ENCODE data around the gene ALDOA. TPM values are rescaled to one million over a fixed set of nuclear protein-coding genes. Genes with fewer than 3 reads are reported as not detected.
A peak's percentile ranks its signal among the peaks of the same experiment; 100 is the strongest.

ALDOA gene
- polyA plus RNA-seq, 3 donors: 1,202 to 1,628 (median 1,429) TPM

- peaks cover 55 to 68% of the 10 kb centered on the region in 2 donors for H3K36me3 Mint-ChIP-seq
- no peak for TF ChIP-seq CTCF (IDR thresholded peaks at IDR 0.05)
- no peak overlapping the region for H3K4me3 Mint-ChIP-seq
- H3K36me3 ChIP-seq (replicated peaks in 1 of 2; ENCODE audit: control insufficient read depth in 1 of 2, insufficient read depth in 2 of 2, low read length in 2 of 2): peaks cover 54 to 66% of the 10 kb centered on the region in 2 donors
- peak overlapping the region; percentile 7 to 39 for H3K27ac ChIP-seq (ENCODE audit: low read depth in 1 of 2, low read length in 2 of 2)
- H3K27me3 Mint-ChIP-seq (ENCODE audit: low read depth in 3 of 3): no peaks in the 10 kb centered on the region
- H3K9ac ChIP-seq (ENCODE audit: insufficient read depth, low read length, poor library complexity, severe bottlenecking): no peak overlapping the region
- DNase-seq: no peak
- intact Hi-C loops (cut with micrococcal nuclease): no loop called here
- peaks cover 34 to 48% of the 10 kb centered on the region in 2 donors for H3K4me1 ChIP-seq (ENCODE audit: control insufficient read depth in 1 of 2, insufficient read depth in 2 of 2, low read length in 2 of 2)
- peaks cover 64% of the 10 kb centered on the region for H3K79me2 ChIP-seq (ENCODE audit: insufficient read depth, low read length)
- H3K9me3 ChIP-seq (replicated peaks in 1 of 2; ENCODE audit: control insufficient read depth in 1 of 2, insufficient read depth in 1 of 2, low read length in 2 of 2): no peaks in the 10 kb centered on the region
- H3K4me1 Mint-ChIP-seq: peaks cover 32% of the 10 kb centered on the region
- H3K27me3 ChIP-seq (ENCODE audit: control insufficient read depth in 2 of 2, insufficient read depth in 2 of 2, low read length in 2 of 2): no peaks in the 10 kb centered on the region
- no peak overlapping the region for H3K4me3 ChIP-seq (replicated peaks in 1 of 3; ENCODE audit: low read depth in 2 of 3, low read length in 3 of 3)
- H3K27ac Mint-ChIP-seq: peak overlapping the region in 4 of 7 donors; percentile 42 to 66 (median 58)
- peaks cover 65% of the 10 kb centered on the region for H4K20me1 ChIP-seq (ENCODE audit: insufficient read depth, low read length)
- peaks cover 0 to 2% (median 0%) of the 10 kb centered on the region in 7 donors for H3K9me3 Mint-ChIP-seq
- no peak overlapping the region for H3K4me2 ChIP-seq (replicated peaks; ENCODE audit: extremely low read depth, low read length, poor library complexity, severe bottlenecking)
- no peak overlapping the region for H2AFZ ChIP-seq (ENCODE audit: insufficient read depth, low read depth, low read length, poor library complexity, severe bottlenecking)
Measured at GRCh38 chr16:30070490-30070889, 4.9 kb downstream of the ALDOA start.

GRCh38 chr16:30075503-30076275, 10.1 kb downstream of the ALDOA start, which contains the start of gene PPP4C:
Gene PPP4C, plus strand, starts transcription at chr16:30075994. Its CDS starts 384 bp downstream, at chr16:30076378.
- Histone ChIP-seq H3K27me3 (ENCODE audit: control insufficient read depth in 2 of 2, insufficient read depth in 2 of 2, low read length in 2 of 2) (no peaks in the 10 kb centered on the region), H3K36me3 (replicated peaks in 1 of 2; ENCODE audit: control insufficient read depth in 1 of 2, insufficient read depth in 2 of 2, low read length in 2 of 2) (peaks cover 44 to 61% of the 10 kb centered on the region in 2 donors), H4K20me1 (ENCODE audit: insufficient read depth, low read length) (peaks cover 59% of the 10 kb centered on the region), H3K9ac (ENCODE audit: insufficient read depth, low read length, poor library complexity, severe bottlenecking) (peak within 1 kb of the TSS; percentile 93), H3K4me1 (ENCODE audit: control insufficient read depth in 1 of 2, insufficient read depth in 2 of 2, low read length in 2 of 2) (peaks cover 24 to 39% of the 10 kb centered on the region in 2 donors), H3K4me2 (replicated peaks; ENCODE audit: extremely low read depth, low read length, poor library complexity, severe bottlenecking) (peak within 1 kb of the TSS; percentile 97), H3K27ac (ENCODE audit: low read depth in 1 of 2, low read length in 2 of 2) (peak within 1 kb of the TSS; percentile 83 to 92), H3K4me3 (replicated peaks in 1 of 3; ENCODE audit: low read depth in 2 of 3, low read length in 3 of 3) (peak within 1 kb of the TSS; percentile 69 to 93 (median 83)), H3K79me2 (ENCODE audit: insufficient read depth, low read length) (peaks cover 60% of the 10 kb centered on the region), H2AFZ (ENCODE audit: insufficient read depth, low read depth, low read length, poor library complexity, severe bottlenecking) (peak within 1 kb of the TSS; percentile 80), H3K9me3 (replicated peaks in 1 of 2; ENCODE audit: control insufficient read depth in 1 of 2, insufficient read depth in 1 of 2, low read length in 2 of 2) (no peaks in the 10 kb centered on the region)
- peak within 1 kb of the TSS; percentile 91 to 96 (median 96) for H3K27ac Mint-ChIP-seq
- under 1% methylated on average over 58 of the region's 67 CpGs for WGBS (ENCODE audit: insufficient coverage)
- H3K36me3 Mint-ChIP-seq: peaks cover 50 to 63% of the 10 kb centered on the region in 2 donors
- H3K9me3 Mint-ChIP-seq: peaks cover 0 to 2% (median 0%) of the 10 kb centered on the region in 7 donors
- H3K4me1 Mint-ChIP-seq: peaks cover 31% of the 10 kb centered on the region
- intact Hi-C loops (cut with micrococcal nuclease): loop anchor here in 1 of 2 donors (1.0 to 2.0 kb wide), 2 partner anchors 9 to 15 kb away; partner anchors contain the start of gene TBX6
- peak; percentile 86 to 92 (median 87) for DNase-seq
- no peaks in the 10 kb centered on the region for H3K27me3 Mint-ChIP-seq (ENCODE audit: low read depth in 3 of 3)
- peak within 1 kb of the TSS; percentile 90 for H3K4me3 Mint-ChIP-seq
- no peak for TF ChIP-seq CTCF (IDR thresholded peaks at IDR 0.05)

Data from CD14-positive monocyte (primary cell).